GM12878 (cell line): Measurements from ENCODE around the gene NOS1AP. TPM values are rescaled to one million over a fixed set of nuclear protein-coding genes. Genes with fewer than 3 reads are reported as not detected.

Experiments used
- ATAC-seq: fragments of 200-7000 bp; cut with Tn5 transposase; 3 replicates; pipeline ENCODE4 v1.9.1; 2020; ENCODE audit warnings: mild to moderate bottlenecking, moderate library complexity
- BruUV-seq: library from RNA; stranded (reverse); fragments of 400-500 nt; replicated peaks from 2 replicates; lab custom pipeline; 2021; lab: Mats Ljungman, UMichigan
- CTCF ChIA-PET: fragments of 300-600 bp; sonication (Branson Sonifier 250); formaldehyde crosslinking; extraction: SDS; loops from one replicate; lab custom pipeline; 2021; ENCODE audit warnings: inconsistent platforms; lab: Yijun Ruan, JAX
- POLR2A ChIA-PET: fragments of 350-600 bp; formaldehyde crosslinking; extraction: SDS; loops from one replicate; lab custom pipeline; 2021; ENCODE audit warnings: inconsistent platforms; lab: Charles Lee
- RAD21 ChIA-PET: fragments of 300-600 bp; sonication (Branson Sonifier 250); formaldehyde crosslinking; loops from one replicate; lab custom pipeline; 2023; ENCODE audit warnings: antibody characterized with exemption; ENCODE audit not compliant: unreplicated experiment; lab: Charles Lee
- SMC1A ChIA-PET: fragments of 300-600 bp; sonication (Branson Sonifier 250); formaldehyde crosslinking; loops from one replicate; lab custom pipeline; 2023; ENCODE audit not compliant: unreplicated experiment, uncharacterized antibody; lab: Charles Lee
- DNase-seq: peaks from one replicate; pipeline ENCODE4 v3.0.0-alpha.2; 2011; ENCODE audit warnings: low read depth, low spot score
- FAIRE-seq: peaks from 3 replicates; lab custom pipeline; 2011; peaks lifted over from hg19 to GRCh38; lab: Jason Lieb, UNC
- H2AFZ ChIP-seq: 2 replicates; pipeline ENCODE4 v1.6.0; 2011; ENCODE audit warnings: low read depth, low read length, control low read depth; ENCODE audit not compliant: control insufficient read depth
- H3K27ac ChIP-seq: 2 replicates; pipeline ENCODE4 v1.5.1; 2011; ENCODE audit warnings: control low read depth; ENCODE audit not compliant: control insufficient read depth, insufficient read depth
- H3K27me3 ChIP-seq, 2 experiments: replicated peaks in 1 of 2; 2 replicates each; pipeline versions ENCODE4 v1.6.0 to v1.6.1; 2011; ENCODE audit warnings: low read length in 1 of 2; ENCODE audit not compliant: control insufficient read depth in 2 of 2, insufficient read depth in 2 of 2
- H3K36me3 ChIP-seq, 2 experiments: 2 replicates each; pipeline ENCODE4 v1.5.1; 2011; ENCODE audit warnings: low read length in 1 of 2; ENCODE audit not compliant: control insufficient read depth in 2 of 2, insufficient read depth in 2 of 2
- H3K4me1 ChIP-seq: 2 replicates; pipeline ENCODE4 v1.6.1; 2011; ENCODE audit warnings: mild to moderate bottlenecking, low read length, moderate library complexity, mixed read lengths; ENCODE audit not compliant: control insufficient read depth, insufficient read depth
- H3K4me2 ChIP-seq: 2 replicates; pipeline ENCODE4 v1.6.0; 2011; ENCODE audit warnings: control low read depth; ENCODE audit not compliant: control insufficient read depth, insufficient read depth
- H3K4me3 ChIP-seq: fragments of 200-600 bp; sonication (generic); 2 replicates; pipeline ENCODE4 v1.5.1; 2016
- H3K79me2 ChIP-seq: 2 replicates; pipeline ENCODE4 v1.6.0; 2011; ENCODE audit warnings: low read length; ENCODE audit not compliant: control insufficient read depth, insufficient read depth
- H3K9ac ChIP-seq: 2 replicates; pipeline ENCODE4 v1.8.0; 2011; ENCODE audit warnings: low read length, control low read depth, mixed read lengths; ENCODE audit not compliant: control insufficient read depth, insufficient read depth
- H3K9me3 ChIP-seq: replicated peaks from 3 replicates; pipeline ENCODE4 v1.5.1; 2011; ENCODE audit warnings: mild to moderate bottlenecking, low read length; ENCODE audit not compliant: control insufficient read depth, insufficient read depth
- H4K20me1 ChIP-seq: 2 replicates; pipeline ENCODE4 v1.6.0; 2011; ENCODE audit not compliant: control insufficient read depth, insufficient read depth
- CHD4 ChIP-seq: fragments of 200-600 bp; sonication (generic); IDR thresholded peaks from 2 replicates; pipeline ENCODE4 v1.6.1; 2016; ENCODE audit warnings: mild to moderate bottlenecking
- E2F8 ChIP-seq: fragments of 450-650 bp; IDR thresholded peaks from 2 replicates; pipeline ENCODE4 v1.6.1; 2018; ENCODE audit warnings: mild to moderate bottlenecking, low read depth, moderate library complexity; ENCODE audit not compliant: partially characterized antibody
- FOS ChIP-seq: IDR thresholded peaks from 3 replicates; pipeline ENCODE4 v1.6.1; 2011; ENCODE audit warnings: borderline replicate concordance; ENCODE audit not compliant: insufficient read length; ENCODE audit errors: extremely low read depth
- POLR2A ChIP-seq: IDR thresholded peaks from 2 replicates; pipeline ENCODE4 v1.6.1; 2011; ENCODE audit warnings: low read depth, mild to moderate bottlenecking, low read length
- SPI1 ChIP-seq: IDR thresholded peaks from 2 replicates; pipeline ENCODE4 v1.6.1; 2011; ENCODE audit warnings: low read depth, mild to moderate bottlenecking, low read length, moderate library complexity, borderline replicate concordance; ENCODE audit not compliant: insufficient read depth
- TAF1 ChIP-seq: IDR thresholded peaks from 2 replicates; pipeline ENCODE4 v1.6.1; 2011; ENCODE audit warnings: mild to moderate bottlenecking, low read depth, low read length, borderline replicate concordance
- TBL1XR1 ChIP-seq: IDR thresholded peaks from 2 replicates; pipeline ENCODE4 v1.6.1; 2012; ENCODE audit warnings: low read depth, low read length, improper control_type of control experiment
- ZNF384 ChIP-seq: IDR thresholded peaks from 2 replicates; pipeline ENCODE4 v1.6.1; 2012; ENCODE audit warnings: low read depth, mild to moderate bottlenecking, low read length, improper control_type of control experiment, borderline replicate concordance
- WGBS: methylation state at CpG from one replicate; pipeline ENCODE4 v1.1.6; 2016; ENCODE audit warnings: low lambda C conversion rate; ENCODE audit not compliant: insufficient replicate concordance, insufficient coverage; ENCODE audit errors: missing lambda C conversion rate; 5-methylcytosine and 5-hydroxymethylcytosine counted together
- in situ Hi-C: fragments of 300-500 bp; cut with MboI; formaldehyde crosslinking; loops from 9 replicates; pipeline ENCODE4 v1.14.3; 2018; ENCODE audit warnings: mixed read lengths
- intact Hi-C: fragments of 100-400 bp; cut with micrococcal nuclease; formaldehyde crosslinking; loops from one replicate; pipeline ENCODE4 v1.14.2; 2022; ENCODE audit not compliant: unreplicated experiment
- polyA plus RNA-seq, 11 experiments: library from polyadenylated mRNA; depleted of rRNA in 4 of 11; unstranded in 6 of 11; stranded (reverse) in 5 of 11; fragments of >200 nt; fragmentation: Nextera tagmentation in 4 of 11; fragmentation: Illumina TruSeq in 1 of 11; extraction: Ambion mirVana in 4 of 11; extraction: Trizol in 1 of 11; gene quantifications; 1 replicate in 1 of 11; 2 replicates in 10 of 11; pipeline versions ENCODE4 v1.2.1 to v1.2.3, GENCODE V29; 2011 to 2016; ENCODE audit warnings: inconsistent platforms in 2 of 11, missing spikeins in 2 of 11, low read depth in 1 of 11
- total RNA-seq, 4 experiments: library from RNA; depleted of rRNA in 3 of 4; stranded (reverse); fragments of >200 nt in 3 of 4; fragmentation: Illumina TruSeq in 1 of 4; extraction: Trizol in 1 of 4; gene quantifications; 2 replicates each; pipeline versions ENCODE4 v1.2.1 to v1.2.3, GENCODE V29; 2013 to 2021
- TF ChIP-seq, protein P1 (sequence below): IDR thresholded peaks from 2 replicates; pipeline ENCODE4 v1.6.1; 2011; ENCODE audit warnings: low read depth, low read length, improper control_type of control experiment, borderline replicate concordance
- TF ChIP-seq, protein P2 (sequence below): IDR thresholded peaks from 2 replicates; pipeline ENCODE4 v1.6.1; 2012; ENCODE audit warnings: low read length, inconsistent platforms
- TF ChIP-seq, protein P3 (sequence below): IDR thresholded peaks from 2 replicates; pipeline ENCODE4 v1.6.1; 2012; ENCODE audit warnings: improper control_type of control experiment, low read depth, low read length; ENCODE audit not compliant: insufficient replicate concordance

NOS1AP gene
- total and polyA plus RNA-seq, 10 of the 15 experiments (the other 5 are each of a cell fraction or from before 2014, with no cell fraction given) = 0.03 to 0.15 TPM; not detected in 8

DNA sequence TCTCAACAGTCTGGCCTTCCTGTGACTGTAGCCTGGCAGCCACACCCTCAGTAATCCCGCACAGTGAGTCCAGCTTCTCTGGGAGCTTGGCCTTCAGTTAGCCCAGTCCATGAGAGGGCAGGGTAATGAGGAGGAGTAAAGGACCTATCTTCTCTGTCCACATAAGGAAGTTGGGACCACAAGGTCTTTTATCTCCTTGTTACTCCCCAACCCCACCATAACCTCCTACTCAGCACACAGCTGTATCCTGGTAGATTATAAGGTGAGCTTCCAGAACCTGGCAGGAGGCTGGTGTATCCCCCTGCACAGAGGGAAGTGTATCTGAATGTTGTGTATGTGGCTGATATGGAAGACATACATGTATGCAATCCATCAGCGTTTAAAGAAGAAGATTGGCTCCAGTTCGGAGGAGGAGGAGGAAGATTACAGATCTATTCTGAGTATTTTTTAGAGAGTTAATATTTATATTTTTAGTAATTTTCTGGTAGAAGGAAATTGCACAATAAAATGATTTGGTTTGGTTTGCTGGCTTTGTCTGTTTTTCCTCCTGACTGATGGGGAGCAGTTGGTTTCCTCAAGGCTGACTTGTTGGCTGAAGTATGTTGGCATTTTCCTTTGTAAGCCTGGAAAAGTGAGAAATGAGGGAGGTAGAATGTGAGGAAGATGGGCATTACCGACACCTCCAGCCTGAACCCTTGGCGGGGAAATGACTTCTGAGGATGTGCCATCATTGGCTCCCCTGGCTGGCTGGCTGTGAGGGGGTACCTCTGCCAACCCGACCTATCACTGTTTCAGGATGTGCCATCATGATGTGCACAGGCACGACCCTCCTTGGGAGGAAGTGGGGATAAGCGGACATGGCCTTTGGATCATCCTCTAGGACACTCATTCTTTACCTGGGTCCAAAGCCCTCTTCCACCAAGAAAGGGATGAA lies 317.1 kb downstream of the NOS1AP start:
- POLR2A ChIA-PET = interaction anchor here (0.6 kb wide), 1 partner anchor 22 kb away, joined by 3 read pairs; no protein-coding TSS in a partner anchor
- CTCF ChIA-PET = interaction anchor here (1.5 kb wide), 1 partner anchor 29 kb away, joined by 4 read pairs; no protein-coding TSS in a partner anchor
- no peak for TF ChIP-seq FOS
- TF ChIP-seq, protein P1, sequence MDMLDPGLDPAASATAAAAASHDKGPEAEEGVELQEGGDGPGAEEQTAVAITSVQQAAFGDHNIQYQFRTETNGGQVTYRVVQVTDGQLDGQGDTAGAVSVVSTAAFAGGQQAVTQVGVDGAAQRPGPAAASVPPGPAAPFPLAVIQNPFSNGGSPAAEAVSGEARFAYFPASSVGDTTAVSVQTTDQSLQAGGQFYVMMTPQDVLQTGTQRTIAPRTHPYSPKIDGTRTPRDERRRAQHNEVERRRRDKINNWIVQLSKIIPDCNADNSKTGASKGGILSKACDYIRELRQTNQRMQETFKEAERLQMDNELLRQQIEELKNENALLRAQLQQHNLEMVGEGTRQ = no peak
- no peak for TF ChIP-seq SPI1
- TF ChIP-seq, protein P2, sequence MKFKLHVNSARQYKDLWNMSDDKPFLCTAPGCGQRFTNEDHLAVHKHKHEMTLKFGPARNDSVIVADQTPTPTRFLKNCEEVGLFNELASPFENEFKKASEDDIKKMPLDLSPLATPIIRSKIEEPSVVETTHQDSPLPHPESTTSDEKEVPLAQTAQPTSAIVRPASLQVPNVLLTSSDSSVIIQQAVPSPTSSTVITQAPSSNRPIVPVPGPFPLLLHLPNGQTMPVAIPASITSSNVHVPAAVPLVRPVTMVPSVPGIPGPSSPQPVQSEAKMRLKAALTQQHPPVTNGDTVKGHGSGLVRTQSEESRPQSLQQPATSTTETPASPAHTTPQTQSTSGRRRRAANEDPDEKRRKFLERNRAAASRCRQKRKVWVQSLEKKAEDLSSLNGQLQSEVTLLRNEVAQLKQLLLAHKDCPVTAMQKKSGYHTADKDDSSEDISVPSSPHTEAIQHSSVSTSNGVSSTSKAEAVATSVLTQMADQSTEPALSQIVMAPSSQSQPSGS = no peak
- TF ChIP-seq TAF1 = no peak
- TF ChIP-seq ZNF384 = no peak
- no peak for TF ChIP-seq POLR2A
- TF ChIP-seq, protein P3, sequence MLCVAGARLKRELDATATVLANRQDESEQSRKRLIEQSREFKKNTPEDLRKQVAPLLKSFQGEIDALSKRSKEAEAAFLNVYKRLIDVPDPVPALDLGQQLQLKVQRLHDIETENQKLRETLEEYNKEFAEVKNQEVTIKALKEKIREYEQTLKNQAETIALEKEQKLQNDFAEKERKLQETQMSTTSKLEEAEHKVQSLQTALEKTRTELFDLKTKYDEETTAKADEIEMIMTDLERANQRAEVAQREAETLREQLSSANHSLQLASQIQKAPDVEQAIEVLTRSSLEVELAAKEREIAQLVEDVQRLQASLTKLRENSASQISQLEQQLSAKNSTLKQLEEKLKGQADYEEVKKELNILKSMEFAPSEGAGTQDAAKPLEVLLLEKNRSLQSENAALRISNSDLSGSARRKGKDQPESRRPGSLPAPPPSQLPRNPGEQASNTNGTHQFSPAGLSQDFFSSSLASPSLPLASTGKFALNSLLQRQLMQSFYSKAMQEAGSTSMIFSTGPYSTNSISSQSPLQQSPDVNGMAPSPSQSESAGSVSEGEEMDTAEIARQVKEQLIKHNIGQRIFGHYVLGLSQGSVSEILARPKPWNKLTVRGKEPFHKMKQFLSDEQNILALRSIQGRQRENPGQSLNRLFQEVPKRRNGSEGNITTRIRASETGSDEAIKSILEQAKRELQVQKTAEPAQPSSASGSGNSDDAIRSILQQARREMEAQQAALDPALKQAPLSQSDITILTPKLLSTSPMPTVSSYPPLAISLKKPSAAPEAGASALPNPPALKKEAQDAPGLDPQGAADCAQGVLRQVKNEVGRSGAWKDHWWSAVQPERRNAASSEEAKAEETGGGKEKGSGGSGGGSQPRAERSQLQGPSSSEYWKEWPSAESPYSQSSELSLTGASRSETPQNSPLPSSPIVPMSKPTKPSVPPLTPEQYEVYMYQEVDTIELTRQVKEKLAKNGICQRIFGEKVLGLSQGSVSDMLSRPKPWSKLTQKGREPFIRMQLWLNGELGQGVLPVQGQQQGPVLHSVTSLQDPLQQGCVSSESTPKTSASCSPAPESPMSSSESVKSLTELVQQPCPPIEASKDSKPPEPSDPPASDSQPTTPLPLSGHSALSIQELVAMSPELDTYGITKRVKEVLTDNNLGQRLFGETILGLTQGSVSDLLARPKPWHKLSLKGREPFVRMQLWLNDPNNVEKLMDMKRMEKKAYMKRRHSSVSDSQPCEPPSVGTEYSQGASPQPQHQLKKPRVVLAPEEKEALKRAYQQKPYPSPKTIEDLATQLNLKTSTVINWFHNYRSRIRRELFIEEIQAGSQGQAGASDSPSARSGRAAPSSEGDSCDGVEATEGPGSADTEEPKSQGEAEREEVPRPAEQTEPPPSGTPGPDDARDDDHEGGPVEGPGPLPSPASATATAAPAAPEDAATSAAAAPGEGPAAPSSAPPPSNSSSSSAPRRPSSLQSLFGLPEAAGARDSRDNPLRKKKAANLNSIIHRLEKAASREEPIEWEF = no peak
- TF ChIP-seq TBL1XR1 = no peak
- no peak for TF ChIP-seq E2F8
- no peak for TF ChIP-seq CHD4

More for the DNA sequence above, 317.1 kb downstream of the NOS1AP start:
- ATAC-seq = no peak
- intact Hi-C loops (no loop called here), in situ Hi-C loops (no loop called here)
- no peak overlapping the region for H3K4me3 ChIP-seq
- no peak for FAIRE-seq
- WGBS = 24% methylated on average over 8 of the region's 8 CpGs
- no peaks in the 10 kb centered on the region for H4K20me1 ChIP-seq
- SMC1A ChIA-PET = interaction anchor here (1.0 kb wide), 1 partner anchor 20 kb away, joined by 3 read pairs; no protein-coding TSS in a partner anchor
- no peaks in the 10 kb centered on the region for H3K27me3 ChIP-seq
- no peak overlapping the region for H3K4me2 ChIP-seq
- no peak overlapping the region for H2AFZ ChIP-seq
- no peaks in the 10 kb centered on the region for H3K9me3 ChIP-seq
- no peak for DNase-seq
- H3K79me2 ChIP-seq = no peaks in the 10 kb centered on the region
- H3K27ac ChIP-seq = no peak overlapping the region
- no TSS peak for BruUV-seq
- H3K36me3 ChIP-seq = no peaks in the 10 kb centered on the region
- RAD21 ChIA-PET = interaction anchor here (0.6 to 0.9 kb wide), 2 partner anchors 29 to 86 kb away, joined by 3 to 4 read pairs; no protein-coding TSS in a partner anchor
- H3K9ac ChIP-seq = no peak overlapping the region
- H3K4me1 ChIP-seq = 0 out of 2 replicates have a peak, but pooled peaks cover 4% of the 10 kb centered on the region
